Prostate gland (tissue), 2 donors: ENCODE results near the gene INHBE.

ENCODE experiments used
- POLR2A ChIP-seq: fragments of 450-650 bp; IDR thresholded peaks from one replicate; pipeline ENCODE4 v1.6.1; 2016; ENCODE audit warnings: antibody characterized with exemption, mild to moderate bottlenecking
- TF ChIP-seq, protein P1 (sequence below), 4 experiments: fragments of 200-600 bp in 2 of 4; fragments of 450-650 bp in 2 of 4; sonication (generic) in 2 of 4; IDR thresholded peaks; 1 replicate in 3 of 4; 2 replicates in 1 of 4; pipeline ENCODE4 v1.5.1; 2016 to 2019; ENCODE audit warnings: antibody characterized with exemption in 4 of 4, mild to moderate bottlenecking in 2 of 4, moderate library complexity in 2 of 4

GRCh38 chr12:57487597-57488401 lies 32.7 kb downstream of the INHBE start, which contains the start of gene MARS1:
- TF ChIP-seq, protein P1, sequence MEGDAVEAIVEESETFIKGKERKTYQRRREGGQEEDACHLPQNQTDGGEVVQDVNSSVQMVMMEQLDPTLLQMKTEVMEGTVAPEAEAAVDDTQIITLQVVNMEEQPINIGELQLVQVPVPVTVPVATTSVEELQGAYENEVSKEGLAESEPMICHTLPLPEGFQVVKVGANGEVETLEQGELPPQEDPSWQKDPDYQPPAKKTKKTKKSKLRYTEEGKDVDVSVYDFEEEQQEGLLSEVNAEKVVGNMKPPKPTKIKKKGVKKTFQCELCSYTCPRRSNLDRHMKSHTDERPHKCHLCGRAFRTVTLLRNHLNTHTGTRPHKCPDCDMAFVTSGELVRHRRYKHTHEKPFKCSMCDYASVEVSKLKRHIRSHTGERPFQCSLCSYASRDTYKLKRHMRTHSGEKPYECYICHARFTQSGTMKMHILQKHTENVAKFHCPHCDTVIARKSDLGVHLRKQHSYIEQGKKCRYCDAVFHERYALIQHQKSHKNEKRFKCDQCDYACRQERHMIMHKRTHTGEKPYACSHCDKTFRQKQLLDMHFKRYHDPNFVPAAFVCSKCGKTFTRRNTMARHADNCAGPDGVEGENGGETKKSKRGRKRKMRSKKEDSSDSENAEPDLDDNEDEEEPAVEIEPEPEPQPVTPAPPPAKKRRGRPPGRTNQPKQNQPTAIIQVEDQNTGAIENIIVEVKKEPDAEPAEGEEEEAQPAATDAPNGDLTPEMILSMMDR (IDR thresholded peaks at IDR 0.05), result peak in 2 of 4 experiments; percentile 29 to 46
- TF ChIP-seq POLR2A, result peak; percentile 14
